ENCODE measurements around the gene SLFNL1.

DNA sequence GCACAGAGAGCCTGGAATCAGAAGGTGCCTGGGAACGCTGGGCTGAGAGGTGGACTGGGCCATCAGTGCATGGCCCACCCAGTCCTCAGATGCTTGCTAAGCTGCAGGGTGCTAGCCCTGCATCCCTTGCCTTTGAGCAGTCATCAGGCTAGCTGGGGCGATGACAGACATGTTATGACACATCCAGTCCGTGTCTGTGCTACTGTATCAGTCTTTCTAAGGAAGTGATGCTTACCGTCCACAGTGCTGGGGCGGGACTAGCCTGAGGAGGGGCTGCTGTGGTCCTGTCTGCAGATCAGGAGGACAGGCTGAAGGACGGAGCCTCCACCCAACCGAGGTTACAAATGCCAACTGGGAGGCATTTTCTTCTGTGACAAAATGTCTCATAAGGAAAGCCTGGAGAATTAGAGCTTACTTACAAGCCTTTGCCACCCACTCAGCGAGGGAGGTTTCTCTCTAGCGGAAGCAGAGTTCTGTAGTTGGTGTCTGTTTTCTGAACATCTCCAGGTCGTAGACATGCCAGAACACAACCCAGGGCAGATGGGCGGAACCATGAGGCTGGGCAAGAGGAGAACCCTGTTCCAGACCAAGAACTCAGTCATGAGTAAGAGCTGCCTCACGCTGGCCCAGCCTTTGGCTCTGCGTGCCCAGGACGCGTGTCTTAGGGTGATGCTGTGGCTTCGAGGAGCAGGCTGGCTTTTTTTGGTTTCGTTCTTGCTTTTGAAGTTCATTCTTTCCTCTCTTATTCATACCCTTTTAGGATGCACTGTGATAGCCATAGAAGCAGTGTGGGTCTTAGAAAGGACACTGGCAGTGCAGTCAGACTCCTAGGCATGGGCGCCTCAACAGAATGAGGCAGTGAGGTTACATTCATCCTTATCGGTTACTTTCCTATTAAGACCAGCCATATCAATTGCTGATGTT is 14.3 kb downstream of the SLFNL1 start:
- TF ChIP-seq POLR2A (IDR thresholded peaks at IDR 0.05; ENCODE audit: low read length) = no peak
- TF ChIP-seq GATA1 (IDR thresholded peaks at IDR 0.05; ENCODE audit: low read depth, low read length) = no peak

All from erythroblast (primary cell).